Spinal cord (tissue), 10 donors: ENCODE data around the gene S100A1. TPM values are rescaled to one million over a fixed set of nuclear protein-coding genes. Genes with fewer than 3 reads are reported as not detected.
A peak's percentile ranks its signal among the peaks of the same experiment; 100 is the strongest.
"Not testable (repeated sequence)": the region's sequence is repeated elsewhere in the genome, so short reads cannot be mapped to it uniquely, and the experiment has no call there.

Source experiments
- DNase-seq, 6 donors: peaks; one replicate each; pipeline versions ENCODE4 v3.0.0 to v3.0.0-alpha.2; 2013 to 2015; ENCODE audit warnings: low spot score in 6 of 6, low read depth in 4 of 6
- H3K27ac ChIP-seq: one replicate; pipeline ENCODE4 v1.5.1; 2013; ENCODE audit warnings: low read depth, low read length, control low read depth
- H3K27me3 ChIP-seq: one replicate; pipeline ENCODE4 v1.6.1; 2013; ENCODE audit warnings: low read length; ENCODE audit not compliant: control insufficient read depth, insufficient read depth
- H3K36me3 ChIP-seq: one replicate; pipeline ENCODE4 v1.6.1; 2013; ENCODE audit warnings: low read length; ENCODE audit not compliant: control insufficient read depth, insufficient read depth
- H3K4me1 ChIP-seq: one replicate; pipeline ENCODE4 v1.6.1; 2013; ENCODE audit warnings: low read length; ENCODE audit not compliant: control insufficient read depth, insufficient read depth
- H3K4me3 ChIP-seq: one replicate; pipeline ENCODE4 v1.5.1; 2013; ENCODE audit warnings: low read depth, low read length, control low read depth
- H3K9me3 ChIP-seq: one replicate; pipeline ENCODE4 v1.6.1; 2013; ENCODE audit warnings: low read length; ENCODE audit not compliant: control insufficient read depth, insufficient read depth
- WGBS: methylation state at CpG from one replicate; pipeline ENCODE4 v1.1.5; 2013; ENCODE audit warnings: missing lambda C conversion rate; ENCODE audit not compliant: insufficient coverage; 5-methylcytosine and 5-hydroxymethylcytosine counted together
- polyA plus RNA-seq, 2 donors: library from polyadenylated mRNA; unstranded; fragments of 120-200 nt; gene quantifications; one replicate each; pipeline ENCODE4 v1.2.1, GENCODE V29; 2013; ENCODE audit not compliant: insufficient read length in 2 of 2
- total RNA-seq, 2 donors: library from RNA; depleted of rRNA in 1 of 2; stranded (reverse); fragments of 120-200 nt in 1 of 2; fragments of >200 nt in 1 of 2; gene quantifications; one replicate each; pipeline versions ENCODE4 v1.2.3 to v1.2.4, GENCODE V29; 2013 to 2014
- donor health status: healthy.

S100A1 gene
- total and polyA plus RNA-seq, 4 donors = 3.7 to 19.0 (median 14.3) TPM

- H3K36me3 ChIP-seq, DNase-seq, H3K4me3 ChIP-seq, H3K27ac ChIP-seq, H3K27me3 ChIP-seq, H3K9me3 ChIP-seq: not testable (repeated sequence)
- 99% methylated on average over 7 of the region's 10 CpGs for WGBS
- peaks cover 16% of the 10 kb centered on the region for H3K4me1 ChIP-seq
Observed at GRCh38 chr1:153588033-153588432, 40.2 kb upstream of the S100A1 start.

GRCh38 chr1:153588482-153588881 lies 39.8 kb upstream of the S100A1 start:
- no peak overlapping the region for H3K27ac ChIP-seq
- no peaks in the 10 kb centered on the region for H3K9me3 ChIP-seq
- WGBS = no CpG with 5 or more reads among the region's 2 CpGs
- no peaks in the 10 kb centered on the region for H3K27me3 ChIP-seq
- no peaks in the 10 kb centered on the region for H3K36me3 ChIP-seq
- no peak for DNase-seq
- no peak overlapping the region for H3K4me3 ChIP-seq
- H3K4me1 ChIP-seq = peaks cover 19% of the 10 kb centered on the region

GRCh38 chr1:153592748-153593147 lies 35.5 kb upstream of the S100A1 start:
- no peak overlapping the region for H3K4me3 ChIP-seq
- no peaks in the 10 kb centered on the region for H3K9me3 ChIP-seq
- WGBS = 0% methylated on average over 1 of the region's 4 CpGs
- peak in 2 of 6 donors; percentile 82 to 84 for DNase-seq
- peaks cover 10% of the 10 kb centered on the region for H3K4me1 ChIP-seq
- H3K27ac ChIP-seq = peak overlapping the region; percentile 61
- H3K27me3 ChIP-seq = no peaks in the 10 kb centered on the region
- no peaks in the 10 kb centered on the region for H3K36me3 ChIP-seq

GRCh38 chr1:153597206-153597605 lies 31.0 kb upstream of the S100A1 start:
- H3K9me3 ChIP-seq = no peaks in the 10 kb centered on the region
- H3K4me3 ChIP-seq = no peak overlapping the region
- no peaks in the 10 kb centered on the region for H3K27me3 ChIP-seq
- H3K4me1 ChIP-seq = peaks cover 21% of the 10 kb centered on the region
- H3K36me3 ChIP-seq = no peaks in the 10 kb centered on the region
- no peak overlapping the region for H3K27ac ChIP-seq
- WGBS = 100% methylated on average over 4 of the region's 6 CpGs
- no peak for DNase-seq

GRCh38 chr1:153598309-153599172 lies 29.7 kb upstream of the S100A1 start:
- peaks cover 16% of the 10 kb centered on the region for H3K4me1 ChIP-seq
- no peaks in the 10 kb centered on the region for H3K27me3 ChIP-seq
- peak in 2 of 6 donors; percentile 73 to 76 for DNase-seq
- H3K27ac ChIP-seq = peak overlapping the region; percentile 69
- H3K9me3 ChIP-seq = no peaks in the 10 kb centered on the region
- 84% methylated on average over 5 of the region's 7 CpGs for WGBS
- no peaks in the 10 kb centered on the region for H3K36me3 ChIP-seq
- H3K4me3 ChIP-seq = no peak overlapping the region

GRCh38 chr1:153599847-153600246 lies 28.4 kb upstream of the S100A1 start:
- Histone ChIP-seq H3K36me3 (no peaks in the 10 kb centered on the region), H3K9me3 (no peaks in the 10 kb centered on the region), H3K27ac (peak overlapping the region; percentile 3), H3K27me3 (no peaks in the 10 kb centered on the region), H3K4me1 (peaks cover 16% of the 10 kb centered on the region), H3K4me3 (no peak overlapping the region)
- DNase-seq = no peak
- no CpG with 5 or more reads among the region's 7 CpGs for WGBS

GRCh38 chr1:153602749-153603148 lies 25.5 kb upstream of the S100A1 start:
- no peak for DNase-seq
- Histone ChIP-seq H3K27ac (no peak overlapping the region), H3K36me3 (peaks cover 20% of the 10 kb centered on the region), H3K27me3 (no peaks in the 10 kb centered on the region), H3K4me3 (no peak overlapping the region), H3K9me3 (no peaks in the 10 kb centered on the region), H3K4me1 (peaks cover 17% of the 10 kb centered on the region)
- WGBS = no CpG with 5 or more reads among the region's 6 CpGs

- WGBS = 100% methylated on average over 5 of the region's 11 CpGs
- Histone ChIP-seq H3K4me1 (peaks cover 32% of the 10 kb centered on the region), H3K27ac (no peak overlapping the region), H3K9me3 (no peaks in the 10 kb centered on the region), H3K36me3 (peaks cover 31% of the 10 kb centered on the region), H3K27me3 (no peaks in the 10 kb centered on the region), H3K4me3 (no peak overlapping the region)
- no peak for DNase-seq
Observed at GRCh38 chr1:153606194-153606593, 22.0 kb upstream of the S100A1 start.

GRCh38 chr1:153607381-153607780 lies 20.9 kb upstream of the S100A1 start:
- Histone ChIP-seq H3K4me3 (no peak overlapping the region), H3K36me3 (peaks cover 31% of the 10 kb centered on the region), H3K27me3 (no peaks in the 10 kb centered on the region), H3K4me1 (peaks cover 39% of the 10 kb centered on the region), H3K27ac (no peak overlapping the region), H3K9me3 (no peaks in the 10 kb centered on the region)
- no peak for DNase-seq
- WGBS = 96% methylated on average over 8 of the region's 8 CpGs

GRCh38 chr1:153608089-153608682 lies 20.0 kb upstream of the S100A1 start:
- Histone ChIP-seq H3K27me3 (no peaks in the 10 kb centered on the region), H3K4me1 (peaks cover 47% of the 10 kb centered on the region), H3K27ac (peak overlapping the region; percentile 54), H3K4me3 (peak overlapping the region; percentile 21), H3K36me3 (peaks cover 31% of the 10 kb centered on the region), H3K9me3 (no peaks in the 10 kb centered on the region)
- 90% methylated on average over 2 of the region's 7 CpGs for WGBS
- DNase-seq = no peak
